GM12878 (cell line): ENCODE results near the gene HMGXB3. TPM values are rescaled to one million over a fixed set of nuclear protein-coding genes. Genes with fewer than 3 reads are reported as not detected.
A peak's percentile ranks its signal among the peaks of the same experiment; 100 is the strongest.

Experiments used
- BACH1 ChIP-seq: fragments of 450-650 bp; IDR thresholded peaks from 2 replicates; pipeline ENCODE4 v1.6.1; 2017; ENCODE audit warnings: mild to moderate bottlenecking, borderline replicate concordance
- BMI1 ChIP-seq: fragments of 450-650 bp; IDR thresholded peaks from 2 replicates; pipeline ENCODE4 v1.6.1; 2016; ENCODE audit warnings: mild to moderate bottlenecking, moderate library complexity, borderline replicate concordance
- E2F4 ChIP-seq: IDR thresholded peaks from 2 replicates; pipeline ENCODE4 v1.6.1; 2012; ENCODE audit warnings: low read depth, low read length, improper control_type of control experiment
- E2F8 ChIP-seq: fragments of 450-650 bp; IDR thresholded peaks from 2 replicates; pipeline ENCODE4 v1.6.1; 2018; ENCODE audit warnings: mild to moderate bottlenecking, low read depth, moderate library complexity; ENCODE audit not compliant: partially characterized antibody
- E4F1 ChIP-seq: fragments of 450-650 bp; IDR thresholded peaks from 2 replicates; pipeline ENCODE4 v1.6.1; 2018; ENCODE audit warnings: borderline replicate concordance, mild to moderate bottlenecking; ENCODE audit not compliant: partially characterized antibody
- HCFC1 ChIP-seq: fragments of 150-350 bp; IDR thresholded peaks from 2 replicates; pipeline ENCODE4 v1.6.1; 2014; ENCODE audit warnings: low read length
- IKZF2 ChIP-seq, 2 experiments: fragments of 450-650 bp; IDR thresholded peaks; 2 replicates each; pipeline ENCODE4 v1.6.1; 2017; ENCODE audit warnings: mild to moderate bottlenecking in 2 of 2, moderate library complexity in 2 of 2
- IRF4 ChIP-seq: IDR thresholded peaks from 2 replicates; pipeline ENCODE4 v1.6.1; 2011; ENCODE audit warnings: low read depth, low read length
- LARP7 ChIP-seq: fragments of 450-650 bp; IDR thresholded peaks from 2 replicates; pipeline ENCODE4 v1.6.1; 2017; ENCODE audit warnings: mild to moderate bottlenecking
- MTA3 ChIP-seq: IDR thresholded peaks from 2 replicates; pipeline ENCODE4 v1.6.1; 2012; ENCODE audit warnings: low read length, inconsistent platforms, borderline replicate concordance
- PAX8 ChIP-seq: fragments of 450-650 bp; IDR thresholded peaks from 2 replicates; pipeline ENCODE4 v1.6.1; 2017; ENCODE audit warnings: mild to moderate bottlenecking, moderate library complexity
- PBX3 ChIP-seq: IDR thresholded peaks from 2 replicates; pipeline ENCODE4 v1.6.1; 2011; ENCODE audit warnings: mild to moderate bottlenecking, low read depth, low read length, moderate library complexity; ENCODE audit not compliant: insufficient replicate concordance
- RAD51 ChIP-seq: fragments of 450-650 bp; IDR thresholded peaks from 2 replicates; pipeline ENCODE4 v1.6.1; 2016; ENCODE audit warnings: moderate library complexity, mild to moderate bottlenecking, inconsistent platforms
- RB1 ChIP-seq: fragments of 450-650 bp; formaldehyde crosslinking; IDR thresholded peaks from 2 replicates; pipeline ENCODE4 v1.6.1; 2017; ENCODE audit warnings: mild to moderate bottlenecking, borderline replicate concordance
- SMAD1 ChIP-seq: fragments of 450-650 bp; IDR thresholded peaks from 2 replicates; pipeline ENCODE4 v1.6.1; 2018; ENCODE audit warnings: mild to moderate bottlenecking, low read depth; ENCODE audit not compliant: partially characterized antibody
- SREBF2 ChIP-seq: IDR thresholded peaks from 2 replicates; pipeline ENCODE4 v1.6.1; 2012; ENCODE audit warnings: mild to moderate bottlenecking, low read length
- STAT3 ChIP-seq: IDR thresholded peaks from 2 replicates; pipeline ENCODE4 v1.6.1; 2011; ENCODE audit warnings: low read depth, low read length, improper control_type of control experiment
- ZBTB4 ChIP-seq: fragments of 450-650 bp; formaldehyde crosslinking; IDR thresholded peaks from 2 replicates; pipeline ENCODE4 v1.4.0; 2022; ENCODE audit warnings: mild to moderate bottlenecking, moderate library complexity
- ZNF217 ChIP-seq: fragments of 450-650 bp; IDR thresholded peaks from 2 replicates; pipeline ENCODE4 v1.6.1; 2017; ENCODE audit warnings: antibody characterized with exemption, mild to moderate bottlenecking
- ZZZ3 ChIP-seq: IDR thresholded peaks from 2 replicates; pipeline ENCODE4 v1.6.1; 2011; ENCODE audit warnings: low read depth; ENCODE audit not compliant: control insufficient read depth, insufficient read length
- polyA plus RNA-seq, 11 experiments: library from polyadenylated mRNA; depleted of rRNA in 4 of 11; unstranded in 6 of 11; stranded (reverse) in 5 of 11; fragments of >200 nt; fragmentation: Nextera tagmentation in 4 of 11; fragmentation: Illumina TruSeq in 1 of 11; extraction: Ambion mirVana in 4 of 11; extraction: Trizol in 1 of 11; gene quantifications; 1 replicate in 1 of 11; 2 replicates in 10 of 11; pipeline versions ENCODE4 v1.2.1 to v1.2.3, GENCODE V29; 2011 to 2016; ENCODE audit warnings: inconsistent platforms in 2 of 11, missing spikeins in 2 of 11, low read depth in 1 of 11
- total RNA-seq, 4 experiments: library from RNA; depleted of rRNA in 3 of 4; stranded (reverse); fragments of >200 nt in 3 of 4; fragmentation: Illumina TruSeq in 1 of 4; extraction: Trizol in 1 of 4; gene quantifications; 2 replicates each; pipeline versions ENCODE4 v1.2.1 to v1.2.3, GENCODE V29; 2013 to 2021

HMGXB3 gene
- total and polyA plus RNA-seq, 10 of the 15 experiments (the other 5 are each of a cell fraction or from before 2014, with no cell fraction given) = 1.00 to 42.2 (median 28.1) TPM

- TF ChIP-seq LARP7 (no peak), IRF4 (peak; percentile 32; the same call in 1 of the 2 replicates), SMAD1 (no peak), STAT3 (no peak; the same call in 1 of the 2 replicates), ZNF217 (no peak), BMI1 (no peak), MTA3 (no peak), PBX3 (no peak), RB1 (no peak), E4F1 (no peak), IKZF2 (IDR thresholded peaks at IDR 0.05) (peak; percentile 55 to 61), ZZZ3 (no peak), SREBF2 (no peak), BACH1 (0 out of 2 replicates have a peak, but pooled peaks have one; percentile 19), HCFC1 (no peak), E2F4 (no peak), RAD51 (no peak), ZBTB4 (CRISPR knock-in tag) (no peak), E2F8 (no peak), PAX8 (no peak)
These were observed 40.9 kb upstream of the HMGXB3 start (continued) for GRCh38 chr5:149959406-149960236.
